Karpas-422 (cell line): Measurements from ENCODE around the gene RAB29. TPM values are rescaled to one million over a fixed set of nuclear protein-coding genes. Genes with fewer than 3 reads are reported as not detected.

Source experiments
- DNase-seq: peaks from one replicate; pipeline ENCODE4 v3.0.0-alpha.2; 2015
- H2AFZ ChIP-seq: fragments of 200-600 bp; sonication (generic); 2 replicates; pipeline ENCODE4 v1.6.1; 2014; ENCODE audit warnings: antibody characterized with exemption, low read length, mixed read lengths
- H3K27ac ChIP-seq: fragments of 200-600 bp; sonication (generic); 2 replicates; pipeline ENCODE4 v1.5.1; 2014; ENCODE audit warnings: mild to moderate bottlenecking, low read length, moderate library complexity
- H3K27me3 ChIP-seq: fragments of 200-600 bp; sonication (generic); 2 replicates; pipeline ENCODE4 v1.6.1; 2014; ENCODE audit warnings: low read length, mixed read lengths
- H3K36me3 ChIP-seq: fragments of 200-600 bp; sonication (generic); 2 replicates; pipeline ENCODE4 v1.6.1; 2014; ENCODE audit warnings: low read length, mixed read lengths; ENCODE audit not compliant: insufficient read depth
- H3K4me1 ChIP-seq: fragments of 200-600 bp; sonication (generic); 2 replicates; pipeline ENCODE4 v1.6.1; 2014; ENCODE audit warnings: mild to moderate bottlenecking, low read length, mixed read lengths
- H3K4me2 ChIP-seq: fragments of 200-600 bp; sonication (generic); 2 replicates; pipeline ENCODE4 v1.6.1; 2014; ENCODE audit warnings: low read length, low read depth, mild to moderate bottlenecking; ENCODE audit not compliant: poor library complexity, severe bottlenecking
- H3K4me3 ChIP-seq: fragments of 200-600 bp; sonication (generic); 2 replicates; pipeline ENCODE4 v1.5.1; 2014; ENCODE audit warnings: mild to moderate bottlenecking, antibody characterized with exemption, low read length, mixed read lengths
- H3K79me2 ChIP-seq: fragments of 200-600 bp; sonication (generic); 2 replicates; pipeline ENCODE4 v1.6.1; 2014; ENCODE audit warnings: mild to moderate bottlenecking, low read length, mixed read lengths
- H3K9ac ChIP-seq: fragments of 200-600 bp; sonication (generic); 2 replicates; pipeline ENCODE4 v1.6.0; 2014; ENCODE audit warnings: low read length
- H3K9me2 ChIP-seq: fragments of 200-600 bp; sonication (generic), shearing (Covaris generic); replicated peaks from 2 replicates; pipeline ENCODE4 v1.6.0; 2014; ENCODE audit warnings: mild to moderate bottlenecking, low read length, moderate library complexity; ENCODE audit not compliant: insufficient read depth
- H3K9me3 ChIP-seq: fragments of 300-700, 200-600 bp; sonication (generic); 2 replicates; pipeline ENCODE4 v1.6.1; 2014; ENCODE audit warnings: low read length, mixed read lengths
- H4K20me1 ChIP-seq: fragments of 200-600 bp; sonication (generic); 2 replicates; pipeline ENCODE4 v1.6.1; 2014; ENCODE audit warnings: mild to moderate bottlenecking, antibody characterized with exemption, low read length, low read depth; ENCODE audit not compliant: insufficient read depth
- total RNA-seq: library from RNA; depleted of rRNA; stranded (reverse); fragments of >200 nt; shearing (Covaris generic); gene quantifications from 2 replicates; pipeline ENCODE4 v1.2.3, GENCODE V29; 2014; ENCODE audit warnings: low replicate concordance

The RAB29 gene
- total RNA-seq, 1 experiment from 2014 or later = 3.1 TPM

- Histone ChIP-seq H3K9me3 (no peaks in the 10 kb centered on the region), H3K9ac (peak overlapping the region; percentile 79), H4K20me1 (peaks cover 12% of the 10 kb centered on the region; the same call in 1 of the 2 replicates), H3K27ac (no peak overlapping the region), H3K4me3 (peak overlapping the region; percentile 71), H3K79me2 (no peaks in the 10 kb centered on the region), H2AFZ (peak overlapping the region; percentile 85; the same call in 1 of the 2 replicates), H3K9me2 (no peaks in the 10 kb centered on the region), H3K4me2 (peak overlapping the region; percentile 85), H3K4me1 (peaks cover 21% of the 10 kb centered on the region), H3K36me3 (no peaks in the 10 kb centered on the region), H3K27me3 (no peaks in the 10 kb centered on the region)
- peak; percentile 41 for DNase-seq
Measured at GRCh38 chr1:205812271-205812877, 37.1 kb upstream of the RAB29 start.

- H3K27ac ChIP-seq = no peak overlapping the region
- no peaks in the 10 kb centered on the region for H3K9me3 ChIP-seq
- H2AFZ ChIP-seq = no peak overlapping the region
- peaks cover 16% of the 10 kb centered on the region for H4K20me1 ChIP-seq
- peak overlapping the region; percentile 85 for H3K4me2 ChIP-seq
- DNase-seq = no peak
- H3K9ac ChIP-seq = peak overlapping the region; percentile 79; the same call in 1 of the 2 replicates
- no peaks in the 10 kb centered on the region for H3K79me2 ChIP-seq
- no peak overlapping the region; the same call in 1 of the 2 replicates for H3K4me3 ChIP-seq
- H3K9me2 ChIP-seq = no peaks in the 10 kb centered on the region
- no peaks in the 10 kb centered on the region for H3K27me3 ChIP-seq
- peaks cover 21% of the 10 kb centered on the region for H3K4me1 ChIP-seq
- no peaks in the 10 kb centered on the region for H3K36me3 ChIP-seq
Measured at GRCh38 chr1:205811660-205812059, 36.4 kb upstream of the RAB29 start.

DNA sequence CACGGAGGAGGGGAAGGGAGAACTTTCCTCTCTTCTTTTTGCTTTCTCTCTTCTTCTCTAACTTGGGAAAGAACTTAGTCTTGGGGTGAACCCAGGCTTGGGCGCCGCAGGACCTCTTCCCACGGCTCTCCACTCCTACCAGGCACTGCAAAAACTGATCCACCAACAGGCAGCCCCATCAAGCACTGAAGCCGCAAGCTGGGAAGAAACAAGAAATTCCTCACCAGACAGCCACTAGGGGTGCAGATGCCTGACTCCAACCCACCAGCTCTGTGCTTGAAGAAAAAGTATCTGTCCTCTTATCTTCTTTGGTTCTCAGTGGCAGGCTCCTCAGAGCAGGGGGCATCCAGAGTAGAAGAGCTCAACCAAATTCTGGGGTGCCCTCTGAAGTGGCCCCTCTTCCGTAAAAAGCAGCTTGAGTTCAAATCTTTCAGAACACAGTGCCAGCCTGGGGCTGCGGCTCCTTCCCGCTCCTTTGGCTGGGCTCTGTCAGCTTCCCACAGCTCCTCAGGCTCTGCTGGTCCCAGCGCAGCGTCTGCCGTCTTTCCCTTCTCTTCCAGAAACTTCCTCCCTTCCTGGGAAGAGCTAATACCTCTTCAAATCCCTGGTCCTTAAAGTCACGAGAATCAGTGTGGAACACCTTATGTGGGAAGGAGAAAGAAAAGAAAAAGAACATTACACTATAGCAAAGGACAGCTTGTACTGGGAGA is 35.3 kb upstream of the RAB29 start:
- no peak overlapping the region for H3K4me2 ChIP-seq
- H3K9ac ChIP-seq = no peak overlapping the region
- no peaks in the 10 kb centered on the region for H3K27me3 ChIP-seq

GRCh38 chr1:205809942-205810345 is 34.7 kb upstream of the RAB29 start:
- H3K27me3 ChIP-seq = no peaks in the 10 kb centered on the region
- H3K9ac ChIP-seq = no peak overlapping the region
- no peak overlapping the region for H3K4me2 ChIP-seq
- no peak overlapping the region for H3K27ac ChIP-seq
- H3K36me3 ChIP-seq = no peaks in the 10 kb centered on the region
- H3K9me2 ChIP-seq = no peaks in the 10 kb centered on the region
- H4K20me1 ChIP-seq = peaks cover 22% of the 10 kb centered on the region
- no peaks in the 10 kb centered on the region for H3K79me2 ChIP-seq
- peaks cover 21% of the 10 kb centered on the region for H3K4me1 ChIP-seq
- H3K9me3 ChIP-seq = no peaks in the 10 kb centered on the region
- DNase-seq = no peak
- no peak overlapping the region for H2AFZ ChIP-seq
- no peak overlapping the region for H3K4me3 ChIP-seq

More for the DNA sequence above, 35.3 kb upstream of the RAB29 start:
- no peak overlapping the region for H3K4me3 ChIP-seq
- H3K9me2 ChIP-seq = no peaks in the 10 kb centered on the region
- no peaks in the 10 kb centered on the region for H3K9me3 ChIP-seq
- H3K79me2 ChIP-seq = no peaks in the 10 kb centered on the region
- no peaks in the 10 kb centered on the region for H3K36me3 ChIP-seq
- peaks cover 21% of the 10 kb centered on the region for H3K4me1 ChIP-seq
- H2AFZ ChIP-seq = no peak overlapping the region
- DNase-seq = no peak
- H4K20me1 ChIP-seq = peaks cover 20% of the 10 kb centered on the region
- no peak overlapping the region for H3K27ac ChIP-seq

DNA sequence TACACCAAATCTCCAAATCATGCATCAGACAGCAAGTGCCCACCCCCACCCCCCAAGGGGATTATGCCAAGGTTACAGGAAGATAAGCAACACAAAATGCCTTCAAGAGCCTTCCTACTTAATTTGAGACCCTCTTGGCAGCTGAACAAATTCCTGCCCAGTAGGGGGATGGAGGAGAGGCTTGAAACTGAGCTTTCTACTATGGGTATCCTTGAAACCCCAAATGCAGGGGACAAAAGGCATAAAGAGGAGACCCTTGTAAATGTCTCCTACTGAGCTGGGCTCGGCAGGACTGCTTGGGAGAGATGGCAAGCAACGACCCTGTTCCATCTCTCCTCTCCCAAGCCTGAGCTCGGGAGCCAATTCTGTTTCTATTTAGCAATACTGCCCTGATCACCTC is 34.2 kb upstream of the RAB29 start:
- Histone ChIP-seq H3K4me3 (no peak overlapping the region), H4K20me1 (peaks cover 25% of the 10 kb centered on the region), H3K79me2 (no peaks in the 10 kb centered on the region), H3K9ac (no peak overlapping the region), H3K27me3 (no peaks in the 10 kb centered on the region), H3K4me2 (no peak overlapping the region), H3K9me2 (no peaks in the 10 kb centered on the region), H3K9me3 (no peaks in the 10 kb centered on the region), H3K4me1 (peaks cover 21% of the 10 kb centered on the region), H3K27ac (no peak overlapping the region), H3K36me3 (no peaks in the 10 kb centered on the region), H2AFZ (no peak overlapping the region)
- no peak for DNase-seq

- Histone ChIP-seq H3K27ac (no peak overlapping the region), H3K9me2 (no peaks in the 10 kb centered on the region), H3K9me3 (no peaks in the 10 kb centered on the region), H3K4me3 (no peak overlapping the region), H3K4me1 (no peaks in the 10 kb centered on the region), H2AFZ (no peak overlapping the region), H3K79me2 (no peaks in the 10 kb centered on the region), H3K36me3 (no peaks in the 10 kb centered on the region), H3K4me2 (no peak overlapping the region), H4K20me1 (peaks cover 29% of the 10 kb centered on the region), H3K9ac (no peak overlapping the region), H3K27me3 (no peaks in the 10 kb centered on the region)
- DNase-seq = no peak
Measured at GRCh38 chr1:205805082-205805711, 29.9 kb upstream of the RAB29 start.

- Histone ChIP-seq H2AFZ (no peak overlapping the region), H3K9me2 (no peaks in the 10 kb centered on the region), H3K27ac (no peak overlapping the region), H3K4me3 (no peak overlapping the region), H3K9ac (no peak overlapping the region), H3K79me2 (no peaks in the 10 kb centered on the region), H3K4me1 (no peaks in the 10 kb centered on the region), H3K27me3 (no peaks in the 10 kb centered on the region), H3K4me2 (no peak overlapping the region), H3K36me3 (no peaks in the 10 kb centered on the region), H4K20me1 (peaks cover 26% of the 10 kb centered on the region), H3K9me3 (no peaks in the 10 kb centered on the region)
- no peak for DNase-seq
Measured at GRCh38 chr1:205804605-205805004, 29.3 kb upstream of the RAB29 start.

DNA sequence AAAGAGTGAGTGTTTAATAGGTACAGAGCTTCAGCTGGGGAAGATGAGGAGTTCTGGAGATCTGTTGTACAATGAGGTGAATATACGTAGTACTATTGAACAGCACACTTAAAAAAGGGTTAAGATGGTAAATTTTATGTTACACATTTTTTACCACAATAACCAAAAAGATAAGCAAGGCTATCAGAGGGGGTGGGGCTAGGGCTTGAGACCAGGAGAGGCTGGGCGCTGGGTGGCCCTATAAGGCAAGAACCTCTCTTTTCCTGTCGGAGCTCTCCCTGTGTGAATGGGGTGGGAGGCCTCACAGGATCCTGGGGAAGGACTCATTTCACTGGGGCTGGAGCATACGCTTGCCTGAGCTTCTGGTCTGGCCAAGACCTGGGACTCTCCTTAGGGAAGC is 28.7 kb upstream of the RAB29 start:
- Histone ChIP-seq H3K4me1 (no peaks in the 10 kb centered on the region), H3K36me3 (no peaks in the 10 kb centered on the region), H3K9me3 (no peaks in the 10 kb centered on the region), H3K79me2 (no peaks in the 10 kb centered on the region), H3K27ac (no peak overlapping the region), H3K4me3 (no peak overlapping the region), H3K9me2 (no peaks in the 10 kb centered on the region), H4K20me1 (peaks cover 22% of the 10 kb centered on the region), H3K4me2 (no peak overlapping the region), H2AFZ (no peak overlapping the region), H3K27me3 (no peaks in the 10 kb centered on the region), H3K9ac (no peak overlapping the region)
- no peak for DNase-seq
